Prostate gland (tissue), 2 donors: ENCODE results near the gene BANK1.

Experiments used
- POLR2A ChIP-seq: fragments of 450-650 bp; IDR thresholded peaks from one replicate; pipeline ENCODE4 v1.6.1; 2016; ENCODE audit warnings: antibody characterized with exemption, mild to moderate bottlenecking
- TF ChIP-seq, protein P1 (sequence below), 4 experiments: fragments of 200-600 bp in 2 of 4; fragments of 450-650 bp in 2 of 4; sonication (generic) in 2 of 4; IDR thresholded peaks; 1 replicate in 3 of 4; 2 replicates in 1 of 4; pipeline ENCODE4 v1.5.1; 2016 to 2019; ENCODE audit warnings: antibody characterized with exemption in 4 of 4, mild to moderate bottlenecking in 2 of 4, moderate library complexity in 2 of 4

DNA sequence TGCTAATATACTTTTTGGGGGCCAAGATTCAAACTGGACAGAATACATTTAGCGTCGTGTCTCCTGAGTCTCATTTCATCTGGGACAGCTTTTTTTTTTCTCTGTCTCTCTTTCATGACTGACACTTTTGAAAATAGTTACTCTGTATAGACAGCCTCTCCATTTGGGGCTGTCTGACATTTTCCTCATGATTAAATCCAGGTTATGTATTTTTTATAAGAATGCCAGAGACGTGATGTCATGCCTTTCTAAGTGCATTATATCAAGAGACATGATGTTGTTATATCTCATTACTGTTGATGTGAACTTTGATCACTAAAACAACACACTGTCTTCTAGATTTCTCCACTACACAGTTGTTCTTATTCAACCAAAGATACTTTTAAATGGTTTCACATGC lies 199.0 kb downstream of the BANK1 start:
- no peak for TF ChIP-seq POLR2A
- TF ChIP-seq, protein P1, sequence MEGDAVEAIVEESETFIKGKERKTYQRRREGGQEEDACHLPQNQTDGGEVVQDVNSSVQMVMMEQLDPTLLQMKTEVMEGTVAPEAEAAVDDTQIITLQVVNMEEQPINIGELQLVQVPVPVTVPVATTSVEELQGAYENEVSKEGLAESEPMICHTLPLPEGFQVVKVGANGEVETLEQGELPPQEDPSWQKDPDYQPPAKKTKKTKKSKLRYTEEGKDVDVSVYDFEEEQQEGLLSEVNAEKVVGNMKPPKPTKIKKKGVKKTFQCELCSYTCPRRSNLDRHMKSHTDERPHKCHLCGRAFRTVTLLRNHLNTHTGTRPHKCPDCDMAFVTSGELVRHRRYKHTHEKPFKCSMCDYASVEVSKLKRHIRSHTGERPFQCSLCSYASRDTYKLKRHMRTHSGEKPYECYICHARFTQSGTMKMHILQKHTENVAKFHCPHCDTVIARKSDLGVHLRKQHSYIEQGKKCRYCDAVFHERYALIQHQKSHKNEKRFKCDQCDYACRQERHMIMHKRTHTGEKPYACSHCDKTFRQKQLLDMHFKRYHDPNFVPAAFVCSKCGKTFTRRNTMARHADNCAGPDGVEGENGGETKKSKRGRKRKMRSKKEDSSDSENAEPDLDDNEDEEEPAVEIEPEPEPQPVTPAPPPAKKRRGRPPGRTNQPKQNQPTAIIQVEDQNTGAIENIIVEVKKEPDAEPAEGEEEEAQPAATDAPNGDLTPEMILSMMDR (IDR thresholded peaks at IDR 0.05): no peak
